ENCODE data around the gene MLPH. TPM values are rescaled to one million over a fixed set of nuclear protein-coding genes. Genes with fewer than 3 reads are reported as not detected.
A peak's percentile ranks its signal among the peaks of the same experiment; 100 is the strongest.

The MLPH gene
- total RNA-seq, 2 donors from 2014 or later, result 0.75 to 1.0 TPM

GRCh38 chr2:237497009-237497837 is 10.2 kb downstream of the MLPH start:
- Histone ChIP-seq H3K4me1 (ENCODE audit: control insufficient read depth, insufficient read depth, low read length) (peaks cover 1% of the 10 kb centered on the region), H3K9me3 (ENCODE audit: control insufficient read depth, low read length) (no peaks in the 10 kb centered on the region), H3K4me3 (ENCODE audit: low read length) (no peak overlapping the region), H3K27me3 (ENCODE audit: control insufficient read depth, insufficient read depth, low read length, poor library complexity, severe bottlenecking) (no peaks in the 10 kb centered on the region), H3K9ac (ENCODE audit: extremely low read depth, low read length, poor library complexity, severe bottlenecking) (no peak overlapping the region), H3K27ac (ENCODE audit: low read depth, low read length) (no peak overlapping the region), H3K36me3 (ENCODE audit: control insufficient read depth, insufficient read depth, low read length) (no peaks in the 10 kb centered on the region)
- no peak overlapping the region for H3K4me3 Mint-ChIP-seq
- peaks cover 16% of the 10 kb centered on the region for H3K4me1 Mint-ChIP-seq
- peak; percentile 75 for DNase-seq
- H3K27me3 Mint-ChIP-seq (ENCODE audit: insufficient read depth), result peaks cover 24% of the 10 kb centered on the region
- WGBS, 2 experiments (ENCODE audit: insufficient coverage in 1 of 2, insufficient read length in 1 of 2), result 83 to 88% methylated on average over 19 to 23 of the region's 23 CpGs
- H3K27ac Mint-ChIP-seq, result no peak overlapping the region
- TF ChIP-seq, protein P1, sequence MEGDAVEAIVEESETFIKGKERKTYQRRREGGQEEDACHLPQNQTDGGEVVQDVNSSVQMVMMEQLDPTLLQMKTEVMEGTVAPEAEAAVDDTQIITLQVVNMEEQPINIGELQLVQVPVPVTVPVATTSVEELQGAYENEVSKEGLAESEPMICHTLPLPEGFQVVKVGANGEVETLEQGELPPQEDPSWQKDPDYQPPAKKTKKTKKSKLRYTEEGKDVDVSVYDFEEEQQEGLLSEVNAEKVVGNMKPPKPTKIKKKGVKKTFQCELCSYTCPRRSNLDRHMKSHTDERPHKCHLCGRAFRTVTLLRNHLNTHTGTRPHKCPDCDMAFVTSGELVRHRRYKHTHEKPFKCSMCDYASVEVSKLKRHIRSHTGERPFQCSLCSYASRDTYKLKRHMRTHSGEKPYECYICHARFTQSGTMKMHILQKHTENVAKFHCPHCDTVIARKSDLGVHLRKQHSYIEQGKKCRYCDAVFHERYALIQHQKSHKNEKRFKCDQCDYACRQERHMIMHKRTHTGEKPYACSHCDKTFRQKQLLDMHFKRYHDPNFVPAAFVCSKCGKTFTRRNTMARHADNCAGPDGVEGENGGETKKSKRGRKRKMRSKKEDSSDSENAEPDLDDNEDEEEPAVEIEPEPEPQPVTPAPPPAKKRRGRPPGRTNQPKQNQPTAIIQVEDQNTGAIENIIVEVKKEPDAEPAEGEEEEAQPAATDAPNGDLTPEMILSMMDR (conservative IDR thresholded peaks at IDR 0.05), result no peak
- H3K36me3 Mint-ChIP-seq (ENCODE audit: low read depth), result no peaks in the 10 kb centered on the region
- H3K9me3 Mint-ChIP-seq, result peaks cover 5% of the 10 kb centered on the region

DNA sequence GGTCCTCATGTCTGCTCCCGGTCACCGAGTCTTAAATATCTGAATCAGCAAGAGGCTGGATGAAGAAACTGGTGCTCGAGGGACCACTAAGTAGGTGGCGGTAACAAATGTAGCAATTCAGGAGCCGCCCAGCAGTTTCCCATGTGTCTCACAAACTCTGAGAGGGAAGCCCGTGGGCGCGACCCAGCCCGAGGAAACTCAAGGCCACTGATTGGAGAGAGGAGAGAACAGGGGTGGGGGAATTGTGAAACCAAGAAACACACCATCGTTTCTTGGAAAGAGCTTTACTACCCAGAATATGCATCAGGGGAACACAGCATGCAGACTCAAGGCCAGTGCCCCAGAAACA is 10.8 kb downstream of the MLPH start:
- no peak for DNase-seq
- no peak overlapping the region for H3K4me3 Mint-ChIP-seq
- no peak overlapping the region for H3K27ac Mint-ChIP-seq
- peaks cover under 1% of the 10 kb centered on the region for H3K9me3 Mint-ChIP-seq
- TF ChIP-seq, protein P1 (conservative IDR thresholded peaks at IDR 0.05), result no peak
- H3K36me3 ChIP-seq (ENCODE audit: control insufficient read depth, insufficient read depth, low read length), result no peaks in the 10 kb centered on the region
- peaks cover 20% of the 10 kb centered on the region for H3K27me3 Mint-ChIP-seq (ENCODE audit: insufficient read depth)
- H3K9me3 ChIP-seq (ENCODE audit: control insufficient read depth, low read length), result no peaks in the 10 kb centered on the region
- no peaks in the 10 kb centered on the region for H3K27me3 ChIP-seq (ENCODE audit: control insufficient read depth, insufficient read depth, low read length, poor library complexity, severe bottlenecking)
- peaks cover 3% of the 10 kb centered on the region for H3K4me1 ChIP-seq (ENCODE audit: control insufficient read depth, insufficient read depth, low read length)
- H3K4me3 ChIP-seq (ENCODE audit: low read length), result no peak overlapping the region
- H3K27ac ChIP-seq (ENCODE audit: low read depth, low read length), result no peak overlapping the region
- peaks cover 16% of the 10 kb centered on the region for H3K4me1 Mint-ChIP-seq
- 90 to 94% methylated on average over 10 of the region's 10 CpGs for WGBS, 2 experiments (ENCODE audit: insufficient coverage in 1 of 2, insufficient read length in 1 of 2)
- no peak overlapping the region for H3K9ac ChIP-seq (ENCODE audit: extremely low read depth, low read length, poor library complexity, severe bottlenecking)
- H3K36me3 Mint-ChIP-seq (ENCODE audit: low read depth), result no peaks in the 10 kb centered on the region

DNA sequence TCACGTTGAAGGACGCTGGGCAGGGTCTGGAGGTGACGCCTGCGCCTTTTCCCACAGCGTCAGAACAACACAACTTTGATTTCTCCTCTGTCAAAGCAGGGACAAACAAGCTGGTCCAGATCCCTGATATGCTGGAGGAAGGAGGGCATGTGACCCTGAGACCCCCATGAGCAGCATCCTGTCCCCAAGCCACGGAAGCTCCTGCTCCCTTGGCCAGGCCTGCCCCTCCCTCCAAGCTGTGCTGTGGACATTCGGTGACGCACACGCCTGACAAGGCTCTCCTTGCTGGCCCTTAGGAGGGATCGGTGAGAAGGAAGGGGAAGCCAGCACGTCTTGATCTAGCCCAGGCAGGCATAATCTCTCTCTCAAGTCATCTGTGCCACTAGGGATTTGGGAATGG is 11.3 kb downstream of the MLPH start:
- H3K4me3 ChIP-seq (ENCODE audit: low read length), result no peak overlapping the region
- TF ChIP-seq, protein P1 (conservative IDR thresholded peaks at IDR 0.05), result no peak
- peaks cover 16% of the 10 kb centered on the region for H3K4me1 Mint-ChIP-seq
- H3K9me3 ChIP-seq (ENCODE audit: control insufficient read depth, low read length), result no peaks in the 10 kb centered on the region
- peaks cover 3% of the 10 kb centered on the region for H3K4me1 ChIP-seq (ENCODE audit: control insufficient read depth, insufficient read depth, low read length)
- H3K27me3 ChIP-seq (ENCODE audit: control insufficient read depth, insufficient read depth, low read length, poor library complexity, severe bottlenecking), result no peaks in the 10 kb centered on the region
- H3K4me3 Mint-ChIP-seq, result no peak overlapping the region
- H3K27ac Mint-ChIP-seq, result no peak overlapping the region
- H3K36me3 Mint-ChIP-seq (ENCODE audit: low read depth), result no peaks in the 10 kb centered on the region
- H3K36me3 ChIP-seq (ENCODE audit: control insufficient read depth, insufficient read depth, low read length), result no peaks in the 10 kb centered on the region
- no peaks in the 10 kb centered on the region for H3K9me3 Mint-ChIP-seq
- no peak for DNase-seq
- no peak overlapping the region for H3K27ac ChIP-seq (ENCODE audit: low read depth, low read length)
- WGBS, 2 experiments (ENCODE audit: insufficient coverage in 1 of 2, insufficient read length in 1 of 2), result 85 to 89% methylated on average over 8 to 11 of the region's 11 CpGs
- peaks cover 16% of the 10 kb centered on the region for H3K27me3 Mint-ChIP-seq (ENCODE audit: insufficient read depth)
- H3K9ac ChIP-seq (ENCODE audit: extremely low read depth, low read length, poor library complexity, severe bottlenecking), result no peak overlapping the region

Measured in endodermal cell (in vitro differentiated cells).